22Rv1 (cell line): ENCODE measurements around the gene PACRG.

Source experiments
- H3K27ac ChIP-seq: fragments of 450-650 bp; 2 replicates; pipeline ENCODE4 v1.5.1; 2017
- ZFX ChIP-seq: fragments of 450-650 bp; IDR thresholded peaks from 2 replicates; pipeline ENCODE4 v1.6.1; 2017; ENCODE audit warnings: antibody characterized with exemption, borderline replicate concordance
- TF ChIP-seq, protein P1 (sequence below): fragments of 450-650 bp; IDR thresholded peaks from 2 replicates; pipeline ENCODE4 v1.5.1; 2017; ENCODE audit warnings: mild to moderate bottlenecking

PACRG gene

GRCh38 chr6:162708971-162709370, 18.8 kb upstream of the PACRG start:
- no peak for TF ChIP-seq ZFX
- TF ChIP-seq, protein P1, sequence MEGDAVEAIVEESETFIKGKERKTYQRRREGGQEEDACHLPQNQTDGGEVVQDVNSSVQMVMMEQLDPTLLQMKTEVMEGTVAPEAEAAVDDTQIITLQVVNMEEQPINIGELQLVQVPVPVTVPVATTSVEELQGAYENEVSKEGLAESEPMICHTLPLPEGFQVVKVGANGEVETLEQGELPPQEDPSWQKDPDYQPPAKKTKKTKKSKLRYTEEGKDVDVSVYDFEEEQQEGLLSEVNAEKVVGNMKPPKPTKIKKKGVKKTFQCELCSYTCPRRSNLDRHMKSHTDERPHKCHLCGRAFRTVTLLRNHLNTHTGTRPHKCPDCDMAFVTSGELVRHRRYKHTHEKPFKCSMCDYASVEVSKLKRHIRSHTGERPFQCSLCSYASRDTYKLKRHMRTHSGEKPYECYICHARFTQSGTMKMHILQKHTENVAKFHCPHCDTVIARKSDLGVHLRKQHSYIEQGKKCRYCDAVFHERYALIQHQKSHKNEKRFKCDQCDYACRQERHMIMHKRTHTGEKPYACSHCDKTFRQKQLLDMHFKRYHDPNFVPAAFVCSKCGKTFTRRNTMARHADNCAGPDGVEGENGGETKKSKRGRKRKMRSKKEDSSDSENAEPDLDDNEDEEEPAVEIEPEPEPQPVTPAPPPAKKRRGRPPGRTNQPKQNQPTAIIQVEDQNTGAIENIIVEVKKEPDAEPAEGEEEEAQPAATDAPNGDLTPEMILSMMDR, result no peak
- H3K27ac ChIP-seq, result no peak overlapping the region

DNA sequence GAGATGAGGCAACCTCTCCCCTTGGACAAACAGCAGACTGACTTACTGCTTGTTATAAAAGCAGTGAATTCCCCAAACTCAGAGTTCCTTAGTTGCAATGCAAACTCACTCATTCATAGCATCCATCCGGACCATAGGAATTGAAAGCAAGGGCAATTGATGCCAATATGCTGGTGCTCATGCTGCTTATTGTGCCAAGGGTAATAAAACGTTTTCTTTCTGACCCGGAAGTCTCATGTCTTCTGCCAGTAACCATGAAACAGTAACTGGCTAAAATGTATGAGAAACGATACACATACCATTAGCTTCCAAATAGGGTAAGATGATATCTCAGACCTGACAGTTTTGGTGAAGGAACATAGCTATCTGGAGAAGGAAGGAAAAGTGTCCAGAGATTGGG, 18.3 kb upstream of the PACRG start:
- TF ChIP-seq, protein P1, result no peak
- TF ChIP-seq ZFX, result no peak
- no peak overlapping the region for H3K27ac ChIP-seq

DNA sequence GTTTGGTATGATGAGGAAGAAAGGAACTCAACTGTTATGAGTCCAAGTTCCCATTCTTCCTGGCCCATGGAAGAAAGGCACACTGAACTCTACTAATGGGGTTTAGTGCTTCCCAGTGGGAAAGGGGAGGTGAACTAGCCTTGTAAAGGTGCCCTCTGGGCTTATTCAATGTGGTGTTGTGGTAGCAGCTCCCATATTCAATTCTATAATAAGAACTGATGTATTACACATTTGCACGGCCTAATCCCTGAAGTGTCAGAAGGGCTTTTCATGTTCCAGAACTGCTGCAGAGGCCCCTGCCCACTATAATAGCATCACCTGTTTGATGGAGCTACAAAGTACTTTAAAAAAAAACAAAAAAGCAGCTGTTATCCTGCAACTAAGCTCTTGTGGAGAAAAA, 17.4 kb upstream of the PACRG start:
- TF ChIP-seq, protein P1, result no peak
- no peak for TF ChIP-seq ZFX

DNA sequence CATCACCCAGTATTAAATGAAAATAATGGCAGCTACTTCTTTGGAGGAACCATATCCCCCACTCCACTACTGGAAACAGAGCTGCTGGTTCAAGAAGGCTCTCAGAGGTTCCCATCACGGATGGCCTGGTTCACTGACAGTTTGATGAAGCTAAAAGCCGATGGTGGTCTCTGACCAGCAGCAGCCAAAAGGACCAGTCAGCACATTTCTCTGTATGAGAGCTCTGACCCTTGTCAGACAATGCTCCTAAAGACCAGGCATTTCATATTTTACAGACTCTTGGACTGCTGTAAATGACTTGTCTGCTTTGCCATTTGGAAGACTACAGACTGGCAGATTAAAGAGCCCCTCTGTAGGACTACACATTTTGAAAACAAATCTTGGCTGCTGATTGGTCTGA, 16.8 kb upstream of the PACRG start:
- no peak for TF ChIP-seq ZFX
- TF ChIP-seq, protein P1, result no peak
- no peak overlapping the region for H3K27ac ChIP-seq

More for the DNA sequence above, 17.4 kb upstream of the PACRG start:
- no peak overlapping the region for H3K27ac ChIP-seq

DNA sequence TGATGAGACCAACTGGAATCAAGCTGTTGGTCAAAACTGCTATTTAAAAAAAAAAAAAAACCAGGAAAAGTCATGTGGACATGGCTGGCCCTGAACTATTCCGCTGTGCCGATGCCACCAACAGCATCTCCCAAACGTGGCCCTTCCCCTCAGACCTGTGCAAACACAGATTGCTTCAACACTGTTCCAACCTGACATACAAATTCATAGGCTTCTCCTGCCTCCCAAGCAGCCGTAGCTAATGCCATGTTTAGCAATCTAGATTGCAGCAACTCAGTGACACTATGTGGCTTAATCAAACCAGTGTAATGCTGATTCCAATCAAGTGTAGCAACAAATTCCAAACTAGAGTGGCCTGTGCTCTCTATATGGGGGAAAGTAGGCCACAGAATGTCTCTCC, 16.4 kb upstream of the PACRG start:
- no peak overlapping the region for H3K27ac ChIP-seq
- TF ChIP-seq ZFX, result no peak
- TF ChIP-seq, protein P1, result no peak

DNA sequence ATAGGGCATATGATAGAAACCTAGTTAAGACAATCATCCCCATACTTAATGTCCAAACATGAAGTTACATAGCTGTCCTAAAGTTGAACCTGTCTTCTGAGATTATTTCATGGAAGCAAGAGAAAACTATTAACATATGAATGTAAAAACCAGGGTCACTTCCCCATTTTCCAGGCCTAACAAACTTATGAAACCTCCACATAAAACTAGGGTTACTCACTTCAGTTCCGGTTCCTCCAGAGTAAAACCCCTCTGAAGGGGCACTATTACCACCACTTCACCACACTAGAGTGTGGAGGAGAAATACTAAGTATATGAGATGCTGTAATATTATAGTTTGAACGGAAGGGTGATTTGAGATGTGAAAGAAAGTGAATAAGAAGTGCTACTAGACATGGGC, 15.1 kb upstream of the PACRG start:
- TF ChIP-seq ZFX, result no peak
- TF ChIP-seq, protein P1, result no peak

DNA sequence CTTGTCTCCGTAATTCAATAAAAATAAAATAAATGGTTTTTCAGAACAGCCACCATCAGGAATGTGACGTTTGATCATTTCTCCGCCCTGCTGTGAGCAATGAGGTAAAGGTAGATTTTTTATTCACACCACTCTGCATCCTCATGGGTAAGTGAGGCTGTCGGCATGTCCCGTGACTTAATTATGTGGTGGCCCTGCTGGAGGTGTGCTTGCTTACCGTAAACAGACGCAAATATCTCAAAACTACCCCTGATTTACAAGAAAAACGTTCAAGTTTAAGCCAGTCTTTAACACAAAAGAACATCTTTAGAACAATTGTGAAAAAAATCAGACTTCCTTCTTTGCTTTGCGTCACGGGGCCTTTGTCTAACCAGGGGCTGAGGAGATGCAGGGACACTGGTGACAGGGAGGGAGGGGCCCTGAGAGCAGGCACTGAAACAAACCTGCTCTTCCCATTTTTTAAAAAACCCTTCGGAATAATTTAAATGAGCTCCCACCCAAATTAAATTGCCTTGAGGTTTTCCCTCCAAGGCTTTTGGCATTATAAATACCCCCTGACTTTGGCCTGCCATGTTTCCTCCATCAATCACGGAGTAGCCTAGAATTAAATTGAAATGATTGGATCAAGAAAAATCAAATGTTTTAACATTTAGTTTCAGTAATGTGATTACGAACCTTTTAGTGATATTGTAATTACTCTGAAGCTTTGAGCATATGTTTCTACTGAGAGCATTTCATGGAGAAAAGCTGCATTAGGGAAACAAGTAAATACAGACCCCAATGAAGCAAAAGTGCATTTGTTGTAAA, 13.6 kb upstream of the PACRG start:
- H3K27ac ChIP-seq, result no peak overlapping the region
- TF ChIP-seq, protein P1, result no peak
- no peak for TF ChIP-seq ZFX

More for the DNA sequence above, 15.1 kb upstream of the PACRG start:
- H3K27ac ChIP-seq, result no peak overlapping the region
